Endothelial cell of umbilical vein (primary cell): Measurements from ENCODE around the gene TSEN15. TPM values are rescaled to one million over a fixed set of nuclear protein-coding genes. Genes with fewer than 3 reads are reported as not detected.

Experiments used
- BruUV-seq: library from RNA; stranded (reverse); fragments of 400-500 nt; replicated peaks from 2 replicates; lab custom pipeline; 2021; lab: Mats Ljungman, UMichigan
- CTCF ChIA-PET: fragments of 300-600, 350-600 bp; sonication (Branson Sonifier 250); formaldehyde crosslinking; loops from one replicate; lab custom pipeline; 2021; ENCODE audit warnings: antibody characterized with exemption, inconsistent platforms; lab: Charles Lee
- POLR2A ChIA-PET: fragments of 300-600, 350-600 bp; sonication (Branson Sonifier 250); formaldehyde crosslinking; loops from one replicate; lab custom pipeline; 2021; ENCODE audit warnings: antibody characterized with exemption, inconsistent platforms; lab: Charles Lee
- DNase-seq: peaks from one replicate; pipeline ENCODE4 v3.0.0-alpha.2; 2011; ENCODE audit warnings: low read depth, low spot score
- FAIRE-seq: peaks from 2 replicates; lab custom pipeline; 2011; peaks lifted over from hg19 to GRCh38; lab: Jason Lieb, UNC
- H2AFZ ChIP-seq: 2 replicates; pipeline ENCODE4 v1.6.0; 2012; ENCODE audit warnings: low read depth, low read length, control low read depth, inconsistent platforms
- H3K27ac ChIP-seq: 2 replicates; pipeline ENCODE4 v1.5.1; 2011; ENCODE audit warnings: low read depth, mild to moderate bottlenecking, control low read depth, low read length, moderate library complexity; ENCODE audit not compliant: insufficient read depth
- H3K27me3 ChIP-seq, 2 experiments: 2 replicates each; pipeline versions ENCODE4 v1.6.0 to v1.6.1; 2011; ENCODE audit warnings: low read length in 2 of 2, mixed read lengths in 1 of 2; ENCODE audit not compliant: control insufficient read depth in 2 of 2, insufficient read depth in 2 of 2
- H3K36me3 ChIP-seq, 2 experiments: 2 replicates in 1 of 2; 3 replicates in 1 of 2; pipeline ENCODE4 v1.5.1; 2011; ENCODE audit warnings: low read length in 2 of 2, mild to moderate bottlenecking in 1 of 2, moderate library complexity in 1 of 2; ENCODE audit not compliant: control insufficient read depth in 2 of 2, insufficient read depth in 2 of 2; ENCODE audit errors: extremely low read depth in 1 of 2
- H3K4me1 ChIP-seq: 3 replicates; pipeline ENCODE4 v1.5.1; 2011; ENCODE audit warnings: mild to moderate bottlenecking, low read length; ENCODE audit not compliant: control insufficient read depth, insufficient read depth; ENCODE audit errors: extremely low read depth
- H3K4me2 ChIP-seq: 2 replicates; pipeline ENCODE4 v1.6.1; 2011; ENCODE audit warnings: low read length, control low read depth, mixed read lengths; ENCODE audit not compliant: insufficient read depth
- H3K4me3 ChIP-seq, 3 experiments: fragments of 200-600 bp in 1 of 3; sonication (generic), shearing (Covaris generic) in 1 of 3; replicated peaks in 1 of 3; 2 replicates each; pipeline ENCODE4 v1.5.1; 2011 to 2016; ENCODE audit warnings: control low read depth in 3 of 3, low read length in 3 of 3, mild to moderate bottlenecking in 2 of 3, inconsistent platforms in 1 of 3, low read depth in 1 of 3, moderate library complexity in 1 of 3; ENCODE audit not compliant: insufficient read depth in 1 of 3
- H3K79me2 ChIP-seq: 2 replicates; pipeline ENCODE4 v1.6.0; 2012; ENCODE audit warnings: low read length, inconsistent platforms; ENCODE audit not compliant: control insufficient read depth, insufficient read depth
- H3K9ac ChIP-seq: replicated peaks from 2 replicates; pipeline ENCODE3; 2011; ENCODE audit warnings: low read length, control low read depth; ENCODE audit not compliant: insufficient read depth; ENCODE audit errors: extremely low read depth
- H3K9me1 ChIP-seq: replicated peaks from 3 replicates; pipeline ENCODE4 v1.6.0; 2011; ENCODE audit warnings: mild to moderate bottlenecking, low read length; ENCODE audit not compliant: control insufficient read depth, insufficient read depth; ENCODE audit errors: extremely low read depth
- H3K9me3 ChIP-seq: replicated peaks from 2 replicates; pipeline ENCODE4 v1.5.1; 2012; ENCODE audit warnings: low read length, inconsistent platforms; ENCODE audit not compliant: control insufficient read depth, insufficient read depth
- H4K20me1 ChIP-seq: replicated peaks from 2 replicates; pipeline ENCODE3; 2011; ENCODE audit warnings: mild to moderate bottlenecking, low read length; ENCODE audit not compliant: control insufficient read depth, insufficient read depth; ENCODE audit errors: extremely low read depth
- CTCF ChIP-seq, 2 donors: IDR thresholded peaks; 1 replicate in 1 of 2; 2 replicates in 1 of 2; pipeline ENCODE4 v1.5.1; 2011; ENCODE audit warnings: low read length in 2 of 2, mild to moderate bottlenecking in 2 of 2, moderate library complexity in 2 of 2, control low read depth in 1 of 2, inconsistent platforms in 1 of 2, low read depth in 1 of 2; ENCODE audit not compliant: insufficient read depth in 1 of 2; ENCODE audit errors: extremely low read depth in 1 of 2
- EZH2 ChIP-seq: IDR thresholded peaks from 2 replicates; pipeline ENCODE4 v1.6.1; 2012; ENCODE audit warnings: borderline replicate concordance, low read depth, mild to moderate bottlenecking, moderate library complexity, low read length, inconsistent platforms; ENCODE audit not compliant: severe bottlenecking
- FOS ChIP-seq: IDR thresholded peaks from 2 replicates; pipeline ENCODE4 v1.6.1; 2011; ENCODE audit warnings: mild to moderate bottlenecking, low read length, moderate library complexity, borderline replicate concordance; ENCODE audit not compliant: insufficient read depth
- GATA2 ChIP-seq: IDR thresholded peaks from 2 replicates; pipeline ENCODE4 v1.7.0; 2011; ENCODE audit warnings: low read depth, mild to moderate bottlenecking, moderate library complexity, mixed read lengths, low read length; ENCODE audit not compliant: insufficient read length, insufficient read depth
- JUN ChIP-seq: IDR thresholded peaks from 2 replicates; pipeline ENCODE4 v1.6.1; 2011; ENCODE audit warnings: borderline replicate concordance, low read depth; ENCODE audit not compliant: insufficient read length, insufficient read depth
- MAX ChIP-seq: IDR thresholded peaks from 2 replicates; pipeline ENCODE4 v1.6.1; 2011; ENCODE audit not compliant: insufficient read depth, insufficient read length
- MYC ChIP-seq: IDR thresholded peaks from one replicate; pipeline ENCODE4 v1.6.1; 2011; ENCODE audit warnings: mild to moderate bottlenecking, low read depth, low read length
- POLR2A ChIP-seq: IDR thresholded peaks from 2 replicates; pipeline ENCODE4 v1.6.1; 2012; ENCODE audit warnings: low read depth, mild to moderate bottlenecking, control low read depth, low read length
- POLR2AphosphoS5 ChIP-seq: IDR thresholded peaks from 2 replicates; pipeline ENCODE4 v1.6.1; 2012; ENCODE audit warnings: low read depth, mild to moderate bottlenecking, control low read depth, low read length, moderate library complexity; ENCODE audit not compliant: insufficient read depth
- dilution Hi-C: fragments of 300-500 bp; cut with MboI; formaldehyde crosslinking; loops from one replicate; pipeline ENCODE4 v1.15.0; 2019; ENCODE audit warnings: low sequenced_read_pairs; ENCODE audit not compliant: extremely low pct_ligation_motif_present
- intact Hi-C: fragments of 100-400 bp; cut with micrococcal nuclease; formaldehyde crosslinking; loops from one replicate; pipeline ENCODE4 v1.10.0; 2022
- polyA plus RNA-seq, 4 experiments: library from polyadenylated mRNA; depleted of rRNA in 3 of 4; stranded (reverse) in 3 of 4; unstranded in 1 of 4; fragments of >200 nt; gene quantifications; 2 replicates each; pipeline versions ENCODE4 v1.2.1 to v1.2.3, GENCODE V29; 2011 to 2012; ENCODE audit warnings: missing spikeins in 1 of 4
- total RNA-seq: library from RNA; stranded (reverse); gene quantifications from 2 replicates; pipeline ENCODE4 v1.2.3, GENCODE V29; 2021

TSEN15 gene
- total and polyA plus RNA-seq, 2 donors (not counting 3 experiments of a cell fraction or from before 2014, with no cell fraction given), result 20.6 to 25.8 TPM

GRCh38 chr1:184034761-184035379 is 16.7 kb upstream of the TSEN15 start:
- DNase-seq, result no peak
- no peak for FAIRE-seq
- H3K4me3 ChIP-seq, result no peak overlapping the region
- H3K79me2 ChIP-seq, result no peaks in the 10 kb centered on the region
- no peaks in the 10 kb centered on the region for H3K9me3 ChIP-seq
- peaks cover 7% of the 10 kb centered on the region for H3K4me1 ChIP-seq
- no peak overlapping the region for H3K9ac ChIP-seq
- CTCF ChIA-PET, result no interaction called here
- POLR2A ChIA-PET, result no interaction called here
- intact Hi-C loops, result no loop called here
- no peak overlapping the region for H3K4me2 ChIP-seq
- no TSS peak for BruUV-seq
- no peaks in the 10 kb centered on the region for H3K36me3 ChIP-seq
- no peaks in the 10 kb centered on the region for H3K9me1 ChIP-seq
- no peaks in the 10 kb centered on the region for H4K20me1 ChIP-seq
- H2AFZ ChIP-seq, result no peak overlapping the region
- H3K27me3 ChIP-seq, result peaks cover 51 to 79% of the 10 kb centered on the region in 2 experiments
- TF ChIP-seq FOS (no peak), EZH2 (no peak), MAX (no peak), CTCF (IDR thresholded peaks at IDR 0.05; ENCODE audit: extremely low read depth in 1 of 2, insufficient read depth in 1 of 2, low read depth in 1 of 2, low read length in 2 of 2) (no peak), POLR2AphosphoS5 (no peak), GATA2 (no peak), MYC (no peak), JUN (no peak), POLR2A (no peak)
- H3K27ac ChIP-seq, result no peak overlapping the region
- dilution Hi-C loops, result no loop called here
